Right hindlimb (tissue), 1 donor: ENCODE data around the gene EPHB2.
"Not testable (repeated sequence)": the region's sequence is repeated elsewhere in the genome, so short reads cannot be mapped to it uniquely, and the experiment has no call there.

Source experiments
- DNase-seq: peaks from one replicate; pipeline ENCODE4 v3.0.0-alpha.2; 2018

The EPHB2 gene

DNA sequence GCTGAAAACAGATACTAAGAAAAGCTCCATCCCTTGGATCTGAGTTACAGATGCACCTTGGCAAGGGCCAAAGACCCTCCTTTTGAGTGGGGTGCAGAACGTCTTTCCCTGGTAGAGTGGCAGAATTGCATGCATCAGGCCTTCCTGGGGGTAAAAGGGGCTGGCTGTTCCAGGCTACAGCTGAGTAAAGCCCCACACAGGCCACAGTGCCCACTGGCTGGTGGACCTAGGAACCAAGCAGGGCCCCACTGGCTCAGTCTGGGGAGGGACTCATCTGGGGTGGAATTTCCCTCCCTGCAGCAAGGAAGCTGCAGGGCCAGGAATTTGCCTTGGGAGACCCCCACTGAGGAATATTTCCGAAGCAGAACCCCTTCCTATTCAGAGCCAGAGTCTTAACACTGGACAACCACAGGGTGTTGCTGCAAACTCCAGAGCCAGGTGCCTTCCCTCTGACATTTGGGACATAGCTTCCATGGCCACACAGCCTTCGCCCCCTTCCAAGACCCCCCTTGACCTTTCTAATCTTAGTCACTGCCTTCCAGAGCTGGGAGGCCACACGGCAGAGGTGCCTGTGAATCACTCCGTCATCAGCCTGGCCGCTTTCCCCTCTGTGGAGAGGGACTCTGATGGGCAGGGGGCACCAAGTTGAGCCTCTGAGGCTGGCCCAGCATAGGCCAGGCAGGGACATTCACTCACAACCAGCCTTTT lies 209.5 kb downstream of the EPHB2 start:
- no peak for DNase-seq

DNA sequence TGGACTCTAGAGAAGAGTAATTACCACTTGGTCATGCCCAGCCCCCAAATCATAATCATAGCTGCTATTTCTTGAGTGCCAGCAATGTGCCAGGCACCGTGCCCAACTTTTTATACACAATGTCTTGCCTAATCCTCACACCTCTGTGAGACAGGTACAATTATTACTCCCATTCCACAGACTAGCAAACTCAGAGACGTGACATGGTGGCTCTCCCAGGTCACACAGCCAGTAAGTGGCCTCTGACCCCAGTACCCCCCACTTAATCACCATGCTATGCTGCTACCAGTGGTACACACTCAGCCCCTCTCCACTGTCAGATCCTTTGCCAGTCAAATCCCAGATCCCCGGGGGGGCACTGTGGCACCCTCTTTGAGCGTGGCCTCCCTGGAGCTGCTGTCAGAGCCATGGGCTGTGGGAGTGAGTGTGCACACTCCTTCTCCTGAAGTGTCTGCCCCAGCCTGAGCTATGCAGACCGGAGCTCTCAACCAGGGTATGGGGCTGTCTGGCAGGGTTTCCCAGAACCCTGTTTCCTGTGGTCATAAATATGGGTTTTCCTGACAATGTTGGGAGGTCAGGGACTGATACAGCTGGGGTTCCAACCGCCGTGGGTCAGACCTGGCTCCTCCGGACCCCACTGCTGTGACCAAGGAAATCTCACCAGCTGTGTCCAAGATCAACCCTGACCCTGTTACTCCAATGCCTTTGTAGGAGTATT lies 210.3 kb downstream of the EPHB2 start:
- DNase-seq = no peak

DNA sequence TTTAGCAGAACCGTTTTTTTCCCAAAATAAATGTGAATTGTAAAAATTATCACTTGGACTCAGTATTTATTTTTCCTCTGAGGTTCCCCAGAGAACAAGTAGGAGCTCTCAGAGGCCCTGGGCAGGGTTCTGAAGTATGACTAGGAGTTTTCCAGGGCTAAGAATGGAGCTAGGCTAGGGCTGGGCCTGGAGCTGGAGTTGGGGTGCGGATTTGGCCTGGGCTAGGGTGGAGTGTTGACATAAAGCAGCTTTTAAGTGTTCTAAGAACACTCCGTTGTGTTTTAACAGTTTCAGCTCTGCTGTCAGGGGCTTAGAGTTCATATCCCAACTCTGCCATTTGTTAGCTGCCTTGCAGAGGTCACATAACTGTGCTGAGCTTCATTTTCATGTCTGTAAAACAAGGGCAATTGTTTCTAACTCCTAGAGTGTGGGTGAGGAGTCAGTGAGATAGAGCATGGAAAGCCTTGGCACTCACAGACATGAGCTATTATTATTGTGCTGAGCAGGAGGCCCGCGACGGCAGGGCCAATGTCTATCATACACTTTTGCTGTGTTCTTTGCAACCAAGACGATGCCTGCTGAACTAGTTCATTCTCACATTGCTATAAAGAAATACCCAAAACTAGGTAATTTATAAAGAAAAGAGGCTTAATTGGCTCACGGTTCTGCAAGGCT lies 210.9 kb downstream of the EPHB2 start:
- DNase-seq = no peak

DNA sequence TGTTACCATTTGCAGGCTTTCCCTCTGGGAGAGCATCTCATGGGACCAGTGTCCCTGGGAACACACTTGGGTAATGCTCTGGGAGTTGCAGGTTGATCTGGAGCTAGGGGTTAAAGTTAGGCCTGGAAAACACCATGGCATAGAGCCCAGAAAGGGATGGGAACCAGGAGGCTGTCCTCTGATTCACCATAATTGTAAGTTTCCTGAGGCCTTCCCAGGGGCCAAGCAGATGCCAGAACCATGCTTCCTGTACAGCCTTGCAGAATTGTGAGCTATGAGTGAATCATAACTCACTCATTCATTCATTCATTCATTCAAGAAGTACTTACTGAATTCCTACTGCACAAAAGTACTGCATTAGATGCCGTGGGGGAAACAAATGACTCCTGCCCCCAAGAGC lies 212.0 kb downstream of the EPHB2 start:
- no peak for DNase-seq

DNA sequence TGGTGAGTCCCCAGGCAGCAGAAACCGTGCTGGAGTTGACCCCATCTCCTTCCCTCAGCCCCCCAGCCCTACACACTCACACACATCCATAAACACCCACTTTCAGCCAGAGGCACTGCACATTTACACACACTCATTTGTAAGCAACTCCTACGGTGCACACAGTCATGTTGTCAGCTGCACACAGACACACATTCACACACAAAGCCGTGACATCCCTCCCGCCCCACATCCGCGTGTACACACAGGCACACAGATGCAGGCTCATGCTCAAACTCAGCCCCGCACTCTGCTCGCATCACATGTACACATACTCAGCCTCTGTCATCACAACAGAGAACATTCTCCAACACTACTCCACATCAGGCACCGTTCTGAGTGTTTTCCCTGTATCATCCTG lies 214.5 kb downstream of the EPHB2 start:
- no peak for DNase-seq

DNA sequence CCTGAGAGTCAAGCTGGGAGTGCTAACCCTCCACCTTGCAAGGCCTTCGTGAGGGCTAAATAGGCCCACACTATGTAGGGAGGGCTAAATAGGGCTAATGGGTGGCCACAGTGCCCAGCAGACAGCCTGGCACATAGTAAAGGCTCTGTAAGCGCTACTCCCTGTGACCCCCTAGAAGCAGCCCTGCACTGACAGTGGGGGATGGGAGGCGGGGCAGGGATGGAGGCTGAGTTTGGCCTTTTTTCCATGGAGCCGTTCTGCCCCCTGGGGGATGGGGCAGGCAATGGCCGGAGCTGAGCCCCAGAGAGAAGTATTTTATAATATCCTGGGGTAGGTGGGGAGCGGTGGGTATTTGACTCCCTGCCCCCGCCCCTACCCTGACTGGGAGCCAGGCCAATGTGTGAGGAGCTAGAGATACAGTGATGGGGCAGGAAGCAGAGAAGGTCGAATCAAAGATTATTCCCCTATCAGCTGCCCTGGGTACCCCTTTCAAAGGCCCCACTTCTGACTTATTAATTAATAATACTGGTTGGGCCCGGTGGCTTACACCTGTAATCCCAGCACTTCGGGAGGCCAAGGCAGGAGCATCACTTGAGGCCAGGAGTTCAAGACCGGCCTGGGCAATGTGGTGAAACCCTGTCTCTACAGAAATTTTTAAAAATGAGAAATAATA lies 219.7 kb downstream of the EPHB2 start:
- DNase-seq = peak; percentile 54

DNA sequence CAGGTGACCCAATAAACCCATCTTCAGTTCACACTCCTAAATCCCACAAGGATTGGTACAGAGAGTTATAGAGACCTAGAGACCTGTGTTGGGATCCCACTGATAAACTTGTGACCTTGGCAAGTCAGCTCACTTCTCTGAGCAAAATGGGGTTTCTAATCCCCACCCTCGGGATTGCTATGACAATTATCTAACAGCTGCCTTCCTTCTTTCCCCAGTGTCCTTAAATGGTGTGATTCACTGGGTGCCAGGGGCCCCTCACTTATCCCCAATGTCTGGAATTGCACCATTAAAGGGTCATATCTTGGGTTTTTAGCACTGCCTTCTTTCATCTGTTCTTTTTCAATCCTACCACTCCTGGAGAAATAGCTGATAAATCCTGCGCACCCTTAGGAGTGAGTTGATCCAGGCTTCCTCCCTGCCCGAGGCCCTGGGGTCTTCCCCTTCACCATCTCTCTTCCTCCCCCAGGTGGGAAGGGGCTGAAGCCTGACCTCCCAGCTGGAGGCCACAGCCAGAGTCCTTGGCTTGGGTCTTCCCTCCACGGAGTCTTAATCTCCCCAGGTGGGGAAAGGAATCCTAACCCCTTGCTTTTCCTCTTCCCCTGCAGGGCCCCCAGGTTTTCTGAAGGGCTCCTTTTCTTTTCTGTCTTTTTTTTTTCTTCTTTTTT lies 222.3 kb downstream of the EPHB2 start:
- no peak for DNase-seq

DNA sequence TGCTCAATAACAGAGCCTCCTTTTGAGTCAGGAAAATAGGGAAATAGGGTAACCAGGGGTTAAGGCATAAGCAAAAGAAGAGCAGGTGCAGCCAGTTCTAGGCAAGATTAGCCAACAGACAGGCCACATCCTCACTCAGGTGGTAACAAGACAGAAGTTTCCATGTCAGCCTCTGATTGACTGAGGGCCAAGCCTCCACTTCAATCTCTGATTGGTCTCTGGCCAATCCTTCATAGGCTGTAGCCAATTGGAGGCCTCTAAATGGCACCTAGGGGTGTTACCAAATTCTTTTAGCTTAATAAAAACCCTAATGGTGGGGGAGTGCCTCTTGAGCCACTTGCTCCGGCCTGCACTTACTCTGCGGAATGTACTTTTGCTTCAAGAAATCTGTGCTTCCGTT lies 224.8 kb downstream of the EPHB2 start:
- no peak for DNase-seq

DNA sequence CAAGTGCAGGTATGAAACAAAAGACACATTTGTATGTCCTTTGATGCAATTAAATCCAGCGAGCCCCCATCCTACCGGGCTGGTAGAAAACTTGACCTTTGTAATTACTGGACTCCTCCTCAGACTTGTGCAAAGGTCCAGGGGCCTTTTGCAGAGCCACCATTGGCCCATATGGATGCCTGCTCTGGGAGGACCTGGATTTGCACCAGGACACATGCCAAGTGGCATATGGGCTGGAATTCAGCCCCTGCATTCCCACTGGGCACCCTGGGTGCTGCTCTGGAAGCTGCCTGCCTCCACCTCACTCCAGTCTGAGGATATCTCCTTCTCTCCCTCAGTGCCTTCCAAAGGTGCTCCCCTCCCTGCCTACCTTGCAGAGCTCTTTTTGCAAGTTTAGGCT lies 226.0 kb downstream of the EPHB2 start:
- DNase-seq = no peak

DNA sequence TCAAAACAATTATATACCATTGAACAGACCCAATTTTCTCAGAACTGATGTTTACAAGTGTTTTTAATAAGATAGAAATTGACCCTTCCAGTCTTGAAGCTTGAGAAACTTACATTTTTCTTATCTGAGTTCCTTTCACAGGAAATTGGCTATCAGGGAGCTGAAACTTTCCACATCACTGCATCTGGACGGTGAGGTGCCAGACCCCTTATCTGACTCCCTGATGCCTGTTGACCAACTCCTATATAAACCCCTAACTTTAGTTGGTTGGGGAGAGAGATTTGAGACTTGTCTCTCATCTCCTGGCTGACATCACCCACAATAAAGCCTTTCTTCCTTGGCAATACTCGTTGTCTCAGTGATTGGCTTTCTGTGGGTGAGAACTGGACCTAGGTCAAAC lies 230.6 kb downstream of the EPHB2 start:
- DNase-seq = no peak

DNA sequence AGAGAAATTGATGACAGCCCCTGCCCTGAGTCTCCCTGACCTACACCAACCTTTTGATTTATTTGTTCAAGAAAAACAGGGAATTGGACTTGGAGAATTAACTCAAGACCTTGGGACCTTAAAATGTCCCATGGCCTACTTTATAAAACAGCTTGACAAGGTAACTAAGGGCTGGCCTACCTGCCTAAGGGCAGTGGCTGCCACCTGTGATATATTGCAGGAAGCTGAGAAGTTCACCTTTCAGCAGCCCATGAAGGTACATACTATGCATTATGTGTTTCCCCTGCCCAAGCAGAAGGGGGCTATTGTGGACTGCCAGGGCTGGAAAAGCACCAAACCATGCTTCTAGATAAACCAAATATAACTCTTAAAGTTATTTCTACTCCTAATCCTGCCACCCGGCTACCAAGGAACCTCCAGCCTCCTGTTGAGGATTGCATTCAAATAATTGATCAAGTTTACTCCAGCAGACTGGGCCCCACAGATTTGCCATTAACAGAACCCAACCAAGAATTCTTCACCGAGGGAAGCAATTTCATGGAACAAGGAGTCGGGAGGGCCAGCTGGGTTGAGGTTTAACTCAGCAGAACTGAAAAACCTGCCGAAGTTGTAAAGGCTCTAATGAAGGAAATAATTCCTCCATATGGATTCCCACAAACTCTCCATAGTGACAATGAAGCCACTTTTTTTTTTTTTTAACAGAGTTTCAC lies 233.9 kb downstream of the EPHB2 start:
- DNase-seq = no peak

DNA sequence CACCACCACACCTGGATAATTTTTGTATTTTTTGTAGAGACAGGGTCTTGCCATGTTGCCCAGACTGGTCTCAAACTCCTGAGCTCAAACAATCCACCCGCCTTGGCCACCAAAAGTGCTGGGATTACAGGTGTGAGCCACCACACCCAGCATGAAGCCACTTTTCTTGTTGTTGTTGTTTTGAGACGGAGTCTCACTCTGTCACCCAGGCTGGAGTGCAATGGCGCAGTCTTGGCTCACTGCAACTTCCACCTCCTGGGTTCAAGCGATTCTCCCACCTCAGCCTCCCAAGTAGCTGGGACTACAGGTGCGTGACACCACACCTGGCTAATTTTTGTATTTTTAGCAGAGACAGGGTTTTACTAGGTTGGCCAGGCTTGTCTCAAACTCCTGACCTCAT lies 234.5 kb downstream of the EPHB2 start:
- DNase-seq = not testable (repeated sequence)

DNA sequence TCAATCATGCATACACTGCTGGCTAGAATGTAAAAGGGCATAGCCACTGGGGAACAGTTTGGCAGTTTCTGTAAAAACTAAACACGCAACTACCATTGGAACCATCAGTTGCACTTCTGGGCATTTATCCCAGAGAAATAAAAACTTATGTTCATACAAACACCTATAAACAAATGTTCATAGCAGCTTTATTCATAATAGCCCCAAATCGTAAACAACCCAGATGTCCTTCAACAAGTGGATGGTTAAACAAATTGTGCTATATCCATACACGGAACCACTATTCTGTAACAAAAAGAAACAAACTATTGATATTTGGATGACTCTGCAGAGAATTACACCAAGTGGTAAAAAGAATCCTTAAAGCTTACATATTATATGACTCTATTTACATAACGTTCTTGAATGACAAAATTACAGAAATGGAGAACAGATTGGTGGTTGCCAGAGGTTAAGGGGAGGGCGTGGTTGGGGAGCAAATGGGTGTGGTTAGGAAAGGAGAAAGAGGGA lies 239.2 kb downstream of the EPHB2 start:
- DNase-seq = no peak

DNA sequence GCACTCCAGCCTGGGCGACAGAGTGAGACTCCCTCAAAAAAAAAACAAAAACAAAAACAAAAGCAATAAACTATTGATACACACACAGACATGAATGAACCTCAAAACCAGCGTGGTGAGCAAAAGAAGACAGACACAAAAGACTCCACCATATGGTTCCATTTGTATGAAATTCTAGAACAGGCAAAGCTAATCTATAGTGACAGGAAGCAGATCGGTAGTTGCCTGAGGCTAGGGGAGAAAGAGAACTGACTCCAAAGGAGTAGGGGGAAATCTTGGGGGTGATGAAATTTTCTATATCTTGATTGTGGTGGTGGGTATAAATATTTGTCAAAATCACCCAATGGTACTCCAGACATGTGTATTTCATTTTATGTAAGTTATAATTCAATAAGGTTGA lies 241.2 kb downstream of the EPHB2 start:
- DNase-seq = no peak

DNA sequence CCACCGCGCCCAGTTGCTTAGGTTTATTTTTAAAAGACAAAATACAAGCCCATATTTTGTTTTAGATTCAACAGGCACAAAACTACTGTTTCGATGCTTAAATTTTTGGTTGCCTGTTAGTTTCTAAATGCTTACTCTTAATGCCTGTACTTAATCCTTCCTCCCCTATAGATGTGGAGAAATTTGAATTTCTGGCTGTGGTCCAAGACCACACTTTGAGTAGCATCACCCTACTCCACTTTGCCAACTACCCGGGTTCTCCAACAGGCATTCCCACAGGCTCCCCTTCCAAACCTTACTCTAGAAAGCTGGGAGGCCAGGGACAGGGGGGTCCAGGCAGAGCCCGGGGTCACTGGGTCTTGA lies 242.0 kb downstream of the EPHB2 start:
- DNase-seq = no peak

DNA sequence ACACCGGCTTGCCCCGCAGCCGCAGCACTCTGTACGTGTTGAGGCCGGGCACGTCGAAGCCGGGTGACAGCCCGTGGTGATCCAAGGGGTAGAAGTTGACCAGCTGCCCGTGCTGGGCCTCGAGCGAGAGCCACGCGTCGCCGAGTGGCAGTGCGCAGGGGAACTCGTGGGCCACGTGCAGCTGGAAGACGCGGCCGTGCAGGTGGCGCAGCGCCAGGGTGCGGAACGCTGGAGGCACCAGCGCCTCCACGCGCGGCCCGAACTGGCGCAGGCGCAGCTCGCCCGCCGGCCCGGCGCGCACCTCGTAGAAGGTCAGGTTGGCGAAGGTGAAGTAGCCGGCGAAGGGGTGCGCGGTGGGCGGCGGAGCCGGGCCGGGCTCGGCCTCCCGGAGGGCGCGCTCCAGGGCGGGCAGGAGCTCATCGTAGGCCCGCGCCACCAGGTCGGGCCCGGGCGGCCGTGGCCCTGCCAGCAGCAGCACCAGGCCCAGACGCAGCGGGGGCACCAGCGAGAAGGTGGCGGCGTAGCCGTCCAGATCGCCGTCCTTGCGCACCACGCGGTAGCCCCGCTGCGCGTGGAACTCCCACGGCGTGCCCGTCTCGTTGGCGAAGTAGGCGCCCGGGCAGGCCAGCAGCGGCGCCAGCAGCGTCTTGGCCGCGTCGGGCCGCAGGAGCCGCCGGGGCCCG lies 242.6 kb downstream of the EPHB2 start:
- DNase-seq = peak; percentile 34

DNA sequence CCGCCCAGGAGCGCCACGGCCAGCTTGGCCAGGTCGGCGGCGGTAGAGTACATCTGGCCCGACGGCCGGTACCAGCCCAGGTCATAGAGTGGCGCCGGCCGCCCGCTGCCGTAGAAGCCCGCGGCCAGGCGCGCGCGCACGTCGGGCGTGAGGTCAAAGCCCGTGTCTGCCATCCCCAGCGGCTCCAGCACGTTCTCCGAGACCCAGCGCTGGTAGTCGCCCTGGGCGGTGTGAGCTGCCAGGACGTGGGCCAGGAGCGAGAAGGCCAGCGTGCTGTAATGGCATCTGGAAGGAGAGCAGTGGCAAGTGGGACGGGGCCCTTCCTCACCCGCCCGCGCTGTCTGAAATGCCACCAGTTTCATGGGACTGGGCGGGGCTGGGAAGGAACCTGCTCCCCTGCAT lies 243.1 kb downstream of the EPHB2 start:
- DNase-seq = no peak

DNA sequence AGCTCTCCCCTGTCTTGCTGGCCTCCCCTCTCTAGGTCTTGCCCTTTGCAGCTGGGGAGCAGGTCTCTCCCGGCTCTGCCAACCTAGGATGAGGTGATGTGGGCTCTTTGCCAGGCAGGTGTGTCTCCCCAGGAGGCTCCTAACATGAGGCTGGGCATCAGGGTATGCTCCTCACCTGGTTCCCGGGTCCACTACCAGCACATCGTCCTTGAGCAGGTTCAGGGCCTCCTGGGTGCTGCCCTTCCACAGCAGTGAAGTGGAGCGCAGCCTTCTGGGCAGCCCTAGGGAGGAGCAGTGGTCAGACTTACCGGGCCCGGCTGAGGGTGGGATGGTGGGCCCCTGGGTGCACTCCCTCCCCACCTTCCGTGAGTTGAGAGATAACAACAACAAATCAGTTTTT lies 244.5 kb downstream of the EPHB2 start:
- DNase-seq = no peak

DNA sequence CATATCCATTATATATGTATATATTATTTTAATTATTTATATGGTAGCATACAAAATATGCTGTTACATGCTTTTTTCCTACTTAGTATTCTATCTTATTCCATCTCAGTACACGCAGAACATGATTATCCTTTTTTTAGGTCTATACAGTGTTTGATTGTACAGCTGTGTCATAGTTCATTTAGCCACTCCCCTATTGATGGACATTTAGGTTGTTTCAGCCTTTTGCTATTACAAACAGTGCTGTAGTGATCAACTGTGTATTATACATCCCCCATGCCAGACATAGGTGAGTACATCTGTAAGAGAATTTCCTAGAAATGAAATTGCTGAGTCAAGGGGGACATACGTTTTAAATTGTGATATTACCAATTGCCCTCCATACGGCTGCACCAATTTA lies 246.4 kb downstream of the EPHB2 start:
- DNase-seq = no peak

DNA sequence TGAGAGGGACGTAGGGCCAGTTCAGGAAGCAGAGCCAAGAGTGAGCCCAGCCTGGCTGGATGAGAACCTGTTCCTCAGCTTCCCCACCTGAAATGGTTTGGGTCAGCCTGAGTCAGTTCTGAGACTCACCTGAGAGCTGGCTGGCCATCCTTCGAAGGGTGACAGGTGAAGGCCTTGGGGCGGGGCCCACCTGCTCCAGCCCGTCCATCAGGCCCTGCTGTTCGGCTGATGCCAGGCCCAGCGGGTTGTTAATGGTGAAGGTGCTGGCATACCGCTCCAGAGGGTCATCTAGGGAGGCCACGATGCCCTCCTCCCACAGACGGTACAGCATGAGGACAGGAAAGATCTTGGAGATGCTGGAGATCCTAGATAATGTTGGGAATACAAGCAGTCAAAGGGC lies 247.9 kb downstream of the EPHB2 start:
- no peak for DNase-seq

DNA sequence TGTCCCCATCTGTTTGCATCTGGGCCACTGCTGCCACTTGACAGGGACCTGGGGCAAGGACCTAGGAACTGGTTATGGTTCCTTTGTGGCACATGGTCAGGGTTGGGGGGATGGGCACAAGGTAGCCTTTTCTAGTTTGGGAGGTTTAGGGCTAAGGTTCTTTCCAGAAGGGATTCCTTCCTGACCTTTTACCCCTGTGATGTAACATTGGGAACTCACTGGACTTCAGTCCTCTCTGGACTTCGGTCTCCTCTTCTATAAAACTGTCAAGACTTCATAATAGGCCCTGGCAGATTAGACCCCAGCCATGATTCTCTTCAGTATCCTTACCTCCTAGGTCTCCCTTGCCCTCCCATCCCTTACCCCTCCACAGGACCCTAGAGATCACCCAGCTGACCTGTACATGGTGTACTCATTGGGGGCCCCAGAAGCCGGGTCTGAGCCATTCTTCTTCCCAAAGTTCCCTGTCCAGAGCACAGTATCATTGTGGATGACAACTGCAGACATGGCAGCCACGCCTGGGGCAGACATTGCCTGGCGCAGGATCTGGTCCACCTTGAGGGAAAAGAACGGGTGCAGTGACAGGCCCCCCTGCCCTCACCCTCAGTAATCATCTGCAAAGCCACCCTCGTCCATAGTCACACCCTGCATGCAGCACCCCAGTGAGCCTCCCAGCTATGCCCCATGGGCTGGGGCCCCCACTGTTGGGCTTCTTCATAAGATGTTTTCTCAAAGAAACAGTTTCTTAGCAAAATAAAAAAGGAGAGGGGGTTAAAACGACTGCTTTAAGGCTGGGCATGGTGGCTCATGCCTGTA lies 249.1 kb downstream of the EPHB2 start:
- DNase-seq = no peak
